Measurements from ENCODE around the gene UPF2.

The UPF2 gene

DNA sequence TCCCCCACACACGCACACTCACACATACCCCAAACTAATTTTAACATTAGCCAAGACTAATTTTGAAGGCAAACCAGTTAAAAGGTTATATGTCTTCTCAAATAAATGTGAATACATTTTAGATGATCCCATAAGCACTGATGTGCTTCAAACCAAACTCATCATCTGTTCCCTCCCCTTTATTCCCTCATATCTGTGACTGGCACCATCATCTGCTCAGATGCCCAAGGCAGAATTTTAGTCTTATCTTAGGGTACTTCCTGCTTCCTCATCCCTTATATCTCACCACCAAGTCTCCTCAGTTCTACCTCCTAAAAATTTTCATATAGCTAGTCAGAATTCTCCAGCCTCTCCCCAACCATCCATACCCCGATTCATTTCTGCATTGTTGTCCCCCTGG is 80.4 kb downstream of the UPF2 start:
- no peak for DNase-seq (ENCODE audit: low read depth)

DNA sequence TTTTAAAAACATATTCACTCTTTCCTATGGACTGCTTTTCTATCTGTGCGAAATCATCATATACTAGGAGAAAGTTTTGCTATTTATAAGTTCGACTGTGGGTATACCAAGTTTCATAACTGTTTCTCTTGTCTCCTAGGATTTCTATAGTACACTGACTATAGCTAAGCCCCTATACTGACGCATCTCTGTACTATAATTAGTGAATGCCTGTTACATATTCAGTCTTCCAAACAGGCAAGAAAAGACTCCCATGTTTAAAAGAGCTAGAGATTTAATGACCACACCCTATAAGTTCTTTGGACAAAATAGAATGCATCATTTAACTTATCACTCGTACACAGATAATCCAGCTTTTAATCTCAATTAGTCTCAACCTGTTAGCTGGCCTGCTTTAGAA is 80.8 kb downstream of the UPF2 start:
- DNase-seq (ENCODE audit: low read depth) = no peak

DNA sequence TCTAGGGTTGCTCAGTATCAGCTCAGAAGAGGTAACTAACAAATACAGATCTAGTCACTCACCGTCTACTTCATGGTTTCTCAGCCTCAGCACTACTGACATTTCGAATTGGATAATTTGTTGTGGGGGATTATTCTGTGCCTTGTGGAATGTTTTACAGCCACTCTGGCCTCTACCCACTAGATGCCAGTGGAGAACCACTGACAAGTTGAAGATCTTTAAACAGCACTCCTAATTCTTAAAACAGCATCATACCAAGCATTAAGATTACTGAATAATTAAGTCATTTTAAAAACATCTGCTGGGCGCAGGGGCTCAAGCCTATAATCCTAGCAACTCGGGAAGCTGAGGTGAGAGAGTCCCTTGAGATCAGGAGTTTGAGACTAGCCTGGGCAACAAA is 82.6 kb downstream of the UPF2 start:
- DNase-seq (ENCODE audit: low read depth) = no peak

DNA sequence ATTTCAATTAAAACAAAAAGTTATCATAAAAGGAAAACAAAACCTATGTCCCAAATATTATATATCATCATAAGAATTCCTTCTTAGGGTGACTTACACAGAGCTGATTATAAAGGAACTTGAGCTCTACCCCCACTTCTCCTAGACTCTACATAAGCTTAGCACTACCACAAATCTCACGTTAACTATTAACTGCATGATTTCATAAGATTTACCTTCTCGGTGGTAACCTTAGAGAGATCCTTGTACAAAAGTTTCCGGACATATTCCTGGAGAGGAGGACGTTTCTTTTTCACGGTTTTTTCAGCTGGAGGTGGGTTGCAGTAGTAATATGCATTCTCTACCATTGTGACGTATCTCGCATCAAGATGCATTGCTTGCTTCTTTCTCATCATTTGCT is 83.7 kb downstream of the UPF2 start:
- DNase-seq (ENCODE audit: low read depth) = no peak

DNA sequence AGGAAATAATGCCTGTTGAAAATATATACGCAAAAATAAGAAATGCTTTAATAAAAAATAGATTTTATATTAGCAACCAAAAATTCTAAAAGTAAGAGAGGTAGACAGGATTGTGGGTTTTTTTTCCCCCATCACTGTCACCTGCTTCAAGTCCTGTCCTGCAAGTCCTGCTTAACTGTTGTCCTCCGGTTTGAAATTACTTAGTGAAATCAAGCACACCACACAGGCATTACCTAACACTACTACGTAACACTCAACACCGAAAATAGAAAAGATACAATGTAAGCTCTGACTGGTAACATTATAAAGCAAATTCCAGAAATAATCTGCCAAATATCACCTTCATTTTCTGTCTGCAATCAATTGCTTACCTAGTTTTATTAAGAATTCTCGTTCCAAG is 90.9 kb downstream of the UPF2 start:
- no peak for DNase-seq (ENCODE audit: low read depth)

DNA sequence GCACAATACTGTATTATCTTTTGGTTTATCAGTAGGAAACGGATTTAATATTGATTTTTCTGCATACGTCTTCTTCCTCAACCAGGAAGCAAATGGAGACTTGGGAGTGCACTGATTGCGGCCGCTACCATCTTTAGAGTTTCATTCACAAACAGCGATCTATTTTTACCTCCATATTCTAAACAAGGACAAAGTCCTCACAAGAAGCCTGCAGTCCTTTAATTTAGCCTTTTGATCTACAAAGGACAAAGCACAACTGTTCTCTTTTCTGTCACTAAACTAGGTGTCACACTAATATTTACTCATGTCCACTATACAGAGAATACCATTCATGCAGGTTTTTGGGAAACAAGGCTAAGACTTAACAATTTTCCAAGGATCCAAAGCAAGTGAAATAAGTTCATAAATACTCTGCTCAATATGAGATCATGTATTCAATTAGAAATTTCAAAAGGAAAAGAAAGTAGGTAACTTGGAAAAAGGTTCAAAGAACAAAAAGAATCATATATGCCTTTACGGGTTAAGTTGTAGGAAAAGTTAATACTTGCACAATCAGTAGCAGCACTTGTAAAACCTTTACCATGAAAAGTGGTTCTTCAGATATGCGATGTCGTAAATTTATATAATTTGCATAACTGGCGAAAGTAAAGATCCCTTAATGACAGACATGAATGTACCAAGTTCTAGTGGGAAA is 92.1 kb downstream of the UPF2 start:
- no peak for DNase-seq (ENCODE audit: low read depth)

DNA sequence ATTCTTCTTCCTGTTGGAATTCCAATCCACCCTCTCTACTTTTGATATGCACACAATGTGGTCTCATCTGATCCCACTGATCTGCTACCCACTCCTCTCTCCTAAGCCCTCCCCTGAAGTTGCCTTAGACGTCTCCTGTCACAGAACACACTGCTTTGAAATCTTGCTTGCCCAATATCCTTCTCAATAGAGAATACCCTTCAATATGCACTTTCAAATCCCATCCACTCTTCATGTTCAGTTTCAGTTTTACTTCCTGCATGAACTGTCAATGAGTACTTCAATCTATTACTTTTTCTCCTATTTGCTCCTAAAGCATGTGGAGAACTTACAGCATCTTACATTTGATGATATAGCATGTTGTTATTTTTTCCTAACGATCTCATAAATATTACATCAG is 93.5 kb downstream of the UPF2 start:
- no peak for DNase-seq (ENCODE audit: low read depth)

DNA sequence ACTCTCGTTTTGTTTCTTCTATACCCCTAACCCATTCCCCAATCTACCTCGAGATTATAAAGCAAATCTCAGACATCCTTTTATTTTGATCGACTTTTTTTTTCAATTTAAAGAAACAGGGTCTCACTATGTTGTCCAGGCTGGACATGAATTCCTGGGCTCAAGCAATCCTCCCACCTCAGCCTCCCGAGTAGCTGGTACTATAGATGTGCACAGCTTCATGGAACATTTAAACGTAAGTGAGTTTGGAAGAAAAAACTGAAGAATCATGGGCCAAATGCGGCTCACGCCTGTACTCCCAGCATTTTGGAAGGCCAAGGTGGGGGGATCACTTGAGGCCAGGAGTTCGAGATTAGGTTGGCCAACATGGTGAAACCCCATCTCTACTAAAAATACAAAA is 96.0 kb downstream of the UPF2 start:
- no peak for DNase-seq (ENCODE audit: low read depth)

DNA sequence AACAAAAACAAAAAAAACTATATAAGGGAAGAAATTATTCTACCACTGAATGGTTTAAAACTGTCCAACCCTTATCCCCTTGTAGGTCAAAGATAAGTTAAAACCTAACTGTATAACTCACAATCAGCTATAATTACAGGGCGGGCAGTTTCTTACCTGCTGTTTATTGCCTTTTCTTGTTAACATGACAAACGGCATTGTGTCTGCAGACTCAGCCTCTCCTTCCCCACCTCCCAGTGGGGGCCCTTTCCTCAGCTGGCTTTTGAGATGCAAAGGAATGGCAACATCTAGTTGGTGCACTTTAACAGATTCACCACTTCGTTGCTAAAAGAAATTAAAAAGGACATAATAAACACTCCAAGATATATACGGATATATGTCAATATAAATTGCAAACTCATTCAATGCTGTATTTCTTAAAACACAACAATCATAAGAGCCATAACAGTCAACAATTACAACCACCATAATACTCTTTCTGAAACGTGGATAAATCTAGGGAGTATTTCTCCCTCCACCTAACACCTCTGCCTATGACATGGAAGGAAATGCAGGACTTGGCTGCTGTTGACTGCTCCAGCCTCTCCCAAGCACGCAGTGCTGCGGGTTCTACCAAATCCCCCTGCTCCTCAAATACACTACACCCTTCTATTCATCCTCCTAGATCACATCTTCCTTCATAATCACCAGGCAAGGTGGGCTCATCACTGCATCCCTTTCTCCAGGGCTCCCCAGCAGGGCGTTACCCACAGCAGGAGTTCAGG is 106.0 kb downstream of the UPF2 start:
- DNase-seq (ENCODE audit: low read depth) = no peak

DNA sequence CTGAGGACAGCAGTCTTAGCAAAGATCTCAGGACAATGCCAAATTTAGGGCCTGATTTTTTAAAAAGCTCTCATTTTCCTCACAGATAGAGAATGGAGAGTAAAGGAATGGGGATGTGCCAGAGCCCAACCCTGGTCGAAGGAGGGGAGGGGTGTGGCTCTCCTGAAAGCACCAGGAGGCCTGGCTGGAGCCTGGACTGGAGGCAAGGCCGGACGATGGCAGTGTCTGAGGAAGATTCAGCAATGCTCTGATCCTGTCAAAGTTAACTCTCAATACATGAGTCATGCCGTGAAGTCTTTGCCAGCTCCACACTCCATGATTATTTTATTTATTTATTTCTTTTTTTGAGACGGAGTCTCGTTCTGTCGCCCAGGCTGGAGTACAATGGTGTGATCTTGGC is 108.3 kb downstream of the UPF2 start:
- no peak for DNase-seq (ENCODE audit: low read depth)

DNA sequence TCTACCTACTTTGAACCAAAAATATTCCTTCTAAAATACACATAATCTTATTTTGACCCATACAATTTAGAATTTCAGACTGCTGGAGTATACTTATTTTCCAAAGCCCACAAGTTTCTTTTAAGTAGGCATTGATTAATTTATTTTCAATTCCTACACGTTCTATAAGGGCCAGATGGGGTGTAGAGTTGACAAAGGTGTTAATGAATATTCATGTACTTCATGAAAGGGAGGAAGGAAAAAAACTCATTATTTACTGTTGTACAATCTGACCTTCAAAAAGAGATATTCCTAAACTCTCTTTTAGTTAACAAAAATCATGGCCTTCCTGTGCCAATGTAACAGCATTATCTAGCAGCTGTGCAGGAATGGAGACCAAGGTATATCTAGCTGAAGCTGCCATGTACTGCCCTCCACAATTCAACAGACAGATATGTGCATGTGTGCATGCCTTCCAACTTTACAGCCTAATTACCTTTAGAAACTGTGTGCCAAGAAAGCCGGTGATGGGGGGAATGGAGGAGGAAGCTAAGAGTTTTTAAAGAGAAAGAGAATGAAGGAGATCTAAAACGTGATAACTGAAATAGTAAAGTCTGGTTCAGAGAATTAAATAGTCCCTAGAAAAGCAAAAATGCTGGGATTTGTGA is 108.9 kb downstream of the UPF2 start:
- no peak for DNase-seq (ENCODE audit: low read depth)

DNA sequence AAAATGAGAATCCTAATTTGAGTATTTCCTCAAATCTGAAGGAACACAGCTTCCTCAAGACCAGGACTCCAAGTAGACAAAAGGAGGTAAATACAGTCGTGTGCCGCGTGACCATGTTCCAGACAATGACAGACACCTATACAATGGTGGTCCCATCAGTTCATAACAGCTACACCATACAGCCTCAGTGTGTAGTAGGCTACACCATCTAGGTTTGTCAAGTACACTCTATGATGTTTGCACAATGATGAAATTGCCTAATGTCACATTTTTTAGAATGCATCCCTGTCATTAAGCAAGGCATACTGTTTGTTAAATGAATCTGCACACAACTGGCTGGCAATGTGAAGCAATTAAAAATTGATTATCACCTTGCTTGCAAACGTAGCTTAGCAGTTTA is 111.6 kb downstream of the UPF2 start:
- DNase-seq (ENCODE audit: low read depth) = no peak

DNA sequence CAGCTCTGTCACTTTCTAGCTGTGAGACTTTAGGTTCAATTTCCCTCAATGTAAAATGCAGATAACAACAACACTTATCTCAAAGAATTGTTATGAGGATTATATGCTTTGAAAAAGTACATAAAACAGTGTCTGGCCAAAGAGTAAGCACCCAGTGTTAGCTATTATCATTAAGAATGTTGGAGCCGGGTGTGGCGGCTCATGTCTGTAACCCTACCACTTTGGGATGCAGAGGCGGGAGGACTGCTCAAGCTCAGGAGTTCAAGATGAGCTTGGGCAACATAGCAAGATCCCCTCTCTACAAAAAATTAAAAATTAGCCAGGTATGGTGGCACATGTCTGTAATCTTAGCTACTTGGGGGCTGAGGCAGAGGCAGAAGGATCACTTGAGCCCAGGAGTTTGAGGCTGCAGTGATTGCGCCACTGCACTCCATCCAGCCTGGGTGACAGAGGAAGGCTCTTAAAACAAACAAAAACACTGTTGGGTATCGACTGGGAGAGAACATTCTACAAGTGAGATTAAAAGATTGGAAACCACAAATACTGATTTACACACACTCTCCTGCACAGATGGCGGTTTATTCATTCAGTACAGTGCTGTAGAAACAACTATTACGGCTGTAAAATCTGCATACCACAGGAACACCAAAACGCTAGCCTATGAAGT is 112.2 kb downstream of the UPF2 start:
- no peak for DNase-seq (ENCODE audit: low read depth)

DNA sequence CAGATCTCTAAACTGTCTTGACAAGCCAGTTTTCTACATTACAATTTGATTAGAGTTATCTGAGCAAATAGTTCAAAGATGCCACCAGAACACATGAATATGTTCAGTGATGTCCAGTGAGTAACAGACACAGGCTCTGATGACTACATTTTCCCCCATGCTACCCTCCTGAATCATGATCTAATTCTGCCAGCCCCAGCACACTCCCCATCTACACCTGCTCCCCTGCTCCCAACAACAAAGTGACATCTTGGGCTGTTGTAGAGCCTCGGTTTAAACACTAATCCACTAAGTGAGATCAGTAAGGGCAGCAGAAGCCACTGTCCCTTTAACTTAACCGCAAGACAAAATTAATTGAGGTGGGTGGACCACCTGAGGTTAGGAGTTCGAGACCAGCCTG is 114.9 kb downstream of the UPF2 start:
- DNase-seq (ENCODE audit: low read depth) = no peak

DNA sequence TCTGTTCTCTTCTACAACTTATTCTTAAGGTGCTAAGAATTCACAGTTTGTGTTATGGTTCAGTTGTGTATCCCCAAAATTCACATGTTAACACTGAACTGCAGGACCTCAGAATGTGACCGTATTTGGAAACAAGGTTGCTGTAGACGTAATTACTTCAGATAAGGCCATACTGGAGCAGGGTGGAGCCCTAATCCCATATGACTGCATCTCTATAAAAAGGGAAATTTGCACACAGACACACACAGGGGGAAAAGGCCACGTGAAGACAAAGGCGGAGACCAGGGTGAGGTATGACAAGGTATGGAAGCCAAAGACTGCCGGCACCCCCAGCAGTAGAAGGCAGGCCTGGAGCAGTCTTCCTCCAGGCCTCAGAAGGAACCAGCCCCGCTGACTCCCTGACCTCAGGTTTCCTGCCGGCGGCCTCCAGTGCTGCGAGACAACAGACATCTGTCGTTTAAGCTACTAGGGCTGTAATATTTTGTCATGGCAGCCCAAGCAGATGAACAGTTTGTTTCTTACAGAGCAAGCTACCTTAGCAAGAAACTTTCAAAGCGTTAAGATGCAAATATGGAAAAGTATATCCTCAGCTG is 120.7 kb downstream of the UPF2 start:
- DNase-seq (ENCODE audit: low read depth) = no peak

DNA sequence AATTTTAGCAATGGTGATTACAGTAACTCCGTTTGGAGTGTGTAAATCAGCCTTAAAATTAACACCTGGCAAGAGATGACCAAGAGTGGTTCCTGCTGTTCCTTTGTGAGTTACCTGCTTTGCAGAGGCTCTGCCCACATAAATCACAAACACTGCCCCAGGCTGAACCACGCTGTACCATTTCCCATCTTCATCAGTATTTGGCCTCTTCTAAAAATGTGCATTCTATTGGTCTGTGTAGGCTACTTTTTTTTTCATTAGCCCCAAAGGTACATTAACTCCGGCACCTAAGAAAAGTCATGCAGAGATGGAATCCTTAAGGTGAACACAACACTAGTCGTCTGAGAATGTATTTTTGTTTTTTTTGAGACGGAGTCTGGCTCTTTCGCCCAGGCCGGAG is 123.3 kb downstream of the UPF2 start:
- no peak for DNase-seq (ENCODE audit: low read depth)

DNA sequence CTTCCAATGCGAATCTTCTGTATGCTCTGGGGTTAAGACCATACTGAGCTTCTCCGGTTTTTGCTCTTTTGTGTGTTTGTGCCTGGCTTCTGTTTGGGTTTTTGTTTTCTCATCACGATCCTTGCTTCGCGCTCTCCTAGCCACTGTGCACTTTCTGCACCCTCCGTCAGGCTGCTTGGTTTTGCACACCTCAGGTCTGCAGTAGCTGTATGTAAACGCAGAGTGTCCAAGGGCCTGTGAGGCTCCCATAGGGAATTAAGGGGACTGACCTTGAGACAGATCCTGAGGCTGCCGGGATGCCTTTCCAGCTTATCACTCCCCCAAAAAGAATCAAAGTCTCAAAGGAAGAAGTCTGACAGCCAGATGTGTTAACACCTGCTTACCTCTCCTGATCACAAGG is 124.2 kb downstream of the UPF2 start:
- no peak for DNase-seq (ENCODE audit: low read depth)

DNA sequence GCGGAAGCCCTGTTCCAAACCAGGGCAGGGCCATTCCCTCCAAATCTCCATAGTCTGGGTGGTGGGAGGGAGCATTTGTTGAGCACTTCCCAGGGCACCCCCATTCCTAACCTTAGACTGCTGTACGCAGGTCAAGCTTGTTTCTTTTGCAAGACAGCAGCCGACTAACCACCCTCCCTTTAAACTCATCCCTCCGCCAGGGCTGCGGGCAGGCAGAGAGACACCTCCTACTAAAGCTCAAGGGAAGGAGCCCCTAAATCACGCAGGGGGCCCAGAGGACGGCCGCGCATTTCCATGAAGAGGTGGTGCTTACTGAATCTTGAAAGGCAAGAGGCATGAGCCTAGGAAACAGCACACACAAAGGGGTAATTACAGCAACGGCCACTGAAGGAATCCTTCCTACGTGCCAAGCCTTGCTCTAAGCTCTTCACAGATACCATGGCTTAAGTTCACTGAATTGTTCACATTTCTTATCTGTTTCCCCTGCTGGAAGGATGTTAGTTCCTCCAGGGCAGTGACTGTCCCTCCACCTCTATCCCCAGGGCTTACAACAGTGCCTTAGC is 129.4 kb downstream of the UPF2 start:
- no peak for DNase-seq (ENCODE audit: low read depth)

DNA sequence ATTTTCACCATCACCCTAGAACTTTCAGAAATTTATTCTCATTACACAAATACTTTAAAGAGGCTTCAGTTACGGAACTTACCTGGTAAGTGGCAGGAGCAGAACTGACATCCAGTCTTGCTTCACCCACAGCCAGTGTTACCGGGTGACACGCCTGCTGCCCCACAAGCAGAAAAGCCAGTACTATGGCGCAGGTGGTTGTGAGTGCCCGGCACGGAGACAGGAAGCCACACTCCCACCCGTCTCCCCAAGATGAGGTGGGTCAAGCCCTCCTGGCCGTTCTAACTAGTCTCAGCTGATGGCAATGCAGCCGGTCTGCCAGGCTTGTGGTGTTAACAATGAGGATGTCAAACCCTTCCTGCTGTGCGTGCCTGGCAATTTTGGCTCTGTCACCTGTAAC is 132.5 kb downstream of the UPF2 start:
- no peak for DNase-seq (ENCODE audit: low read depth)

DNA sequence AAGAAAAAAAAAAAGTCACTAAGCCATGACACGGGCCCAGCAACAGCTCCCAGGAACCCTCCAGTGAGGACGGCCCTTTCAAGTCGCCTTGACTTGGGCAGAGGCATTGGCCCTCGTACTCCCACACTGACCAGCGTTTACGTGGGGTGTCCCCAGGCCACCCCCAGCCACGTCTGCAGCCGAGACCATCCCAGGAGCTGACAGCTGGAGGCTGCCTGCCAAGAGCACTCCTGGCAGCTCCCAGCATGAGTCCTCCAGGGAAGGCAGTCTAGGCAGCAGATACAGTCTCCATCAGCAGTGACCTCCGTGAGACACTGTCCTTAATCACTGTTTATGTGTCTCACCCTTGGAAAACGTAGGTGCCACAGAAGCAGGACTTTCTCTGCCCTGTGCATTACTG is 133.0 kb downstream of the UPF2 start:
- no peak for DNase-seq (ENCODE audit: low read depth)

DNA sequence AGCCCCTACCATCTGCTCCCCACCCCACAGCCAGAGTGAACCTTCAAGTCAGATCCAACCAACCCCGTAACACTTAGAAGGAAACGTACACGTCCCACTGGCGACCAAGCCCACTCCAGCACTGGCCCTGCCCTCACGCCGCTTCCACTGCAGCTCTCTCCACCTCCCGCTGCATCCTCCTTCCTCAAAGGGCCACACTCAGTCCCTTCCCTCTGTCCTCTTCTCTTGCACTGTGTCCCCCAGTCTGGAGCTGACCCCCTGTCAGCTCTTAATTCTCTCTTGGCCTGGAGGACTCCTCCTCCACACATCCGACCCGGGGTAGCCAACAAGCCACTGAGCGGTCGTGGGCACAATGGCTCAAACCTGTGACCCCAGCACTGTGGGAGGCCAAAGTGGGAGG is 133.6 kb downstream of the UPF2 start:
- DNase-seq (ENCODE audit: low read depth) = no peak

DNA sequence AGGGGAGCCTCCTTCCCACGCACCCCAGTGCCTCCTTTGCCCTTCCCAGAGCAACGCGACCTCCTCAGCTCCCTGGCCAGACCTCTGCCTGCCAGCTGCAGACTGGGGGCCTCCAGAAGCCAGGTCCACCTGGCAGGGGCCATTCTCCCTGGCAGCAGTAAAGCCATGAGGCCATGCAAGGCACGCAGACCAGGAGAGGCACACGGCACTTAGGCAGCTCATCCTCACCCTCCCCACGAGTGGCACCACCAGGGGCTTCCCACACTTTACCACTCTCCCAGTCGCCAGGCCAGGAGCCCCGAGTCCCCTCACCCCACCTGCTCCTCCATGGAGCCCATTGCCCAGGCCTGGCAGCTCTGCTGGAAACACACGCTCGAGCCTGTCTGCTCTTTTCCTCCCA is 134.1 kb downstream of the UPF2 start:
- DNase-seq (ENCODE audit: low read depth) = no peak
